Right renal cortex interstitium (tissue), 3 donors: ENCODE measurements around the gene IL31. TPM values are rescaled to one million over a fixed set of nuclear protein-coding genes. Genes with fewer than 3 reads are reported as not detected.

ENCODE experiments used
- DNase-seq, 3 donors: peaks; one replicate each; pipeline ENCODE4 v3.0.0-alpha.2; 2013; ENCODE audit warnings: low read depth in 3 of 3, low spot score in 2 of 3
- polyA plus RNA-seq, 3 donors: library from polyadenylated mRNA; unstranded; fragments of 120-200 nt; gene quantifications; one replicate each; pipeline ENCODE4 v1.2.1, GENCODE V29; 2013; ENCODE audit not compliant: insufficient read length in 3 of 3

The IL31 gene
- polyA plus RNA-seq, 3 donors, result not detected

GRCh38 chr12:122159882-122160281, 14.1 kb downstream of the IL31 start:
- DNase-seq, result no peak

- DNase-seq, result no peak
These were observed 15.2 kb downstream of the IL31 start for GRCh38 chr12:122158700-122159285.

- DNase-seq, result no peak
These were observed 18.3 kb downstream of the IL31 start for GRCh38 chr12:122155705-122156104.

GRCh38 chr12:122152754-122153153, 21.3 kb downstream of the IL31 start:
- DNase-seq, result no peak

GRCh38 chr12:122150127-122150681, 23.8 kb downstream of the IL31 start:
- DNase-seq, result no peak

GRCh38 chr12:122148657-122149056, 25.4 kb downstream of the IL31 start:
- no peak for DNase-seq

GRCh38 chr12:122147514-122148290, 26.3 kb downstream of the IL31 start:
- DNase-seq, result no peak

- no peak for DNase-seq
These were observed 28.3 kb downstream of the IL31 start for GRCh38 chr12:122145505-122146330.

GRCh38 chr12:122144885-122145284, 29.1 kb downstream of the IL31 start:
- no peak for DNase-seq

GRCh38 chr12:122142857-122143256, 31.2 kb downstream of the IL31 start:
- no peak for DNase-seq

GRCh38 chr12:122141911-122142725, 31.9 kb downstream of the IL31 start:
- no peak for DNase-seq

- DNase-seq, result no peak
These were observed 33.4 kb downstream of the IL31 start for GRCh38 chr12:122140467-122141257.

GRCh38 chr12:122139941-122140340, 34.1 kb downstream of the IL31 start:
- DNase-seq, result no peak

- DNase-seq, result no peak
These were observed 34.8 kb downstream of the IL31 start for GRCh38 chr12:122139266-122139665.

GRCh38 chr12:122138616-122139015, 35.4 kb downstream of the IL31 start:
- DNase-seq, result no peak

- no peak for DNase-seq
These were observed 35.8 kb downstream of the IL31 start for GRCh38 chr12:122138181-122138580.

- peak in 1 of 3 donors; percentile 12 for DNase-seq
These were observed 36.3 kb downstream of the IL31 start for GRCh38 chr12:122137681-122138080.

GRCh38 chr12:122137229-122137628, 36.8 kb downstream of the IL31 start:
- DNase-seq, result no peak

GRCh38 chr12:122135437-122136031, 38.5 kb downstream of the IL31 start:
- DNase-seq, result no peak
